Mesothelial cell of epicardium (in vitro differentiated cells): Measurements from ENCODE around the gene LRRK1. TPM values are rescaled to one million over a fixed set of nuclear protein-coding genes. Genes with fewer than 3 reads are reported as not detected.

Experiments used
- DNase-seq, 2 experiments: peaks; one replicate each; pipeline ENCODE4 v3.0.0; 2021; ENCODE audit warnings: low spot score in 2 of 2; ENCODE audit not compliant: unreplicated experiment in 2 of 2
- H3K27ac Mint-ChIP-seq: 2 replicates; pipeline ENCODE4 v1.8.0; 2021; ENCODE audit warnings: mixed read lengths
- H3K27me3 Mint-ChIP-seq: 2 replicates; pipeline ENCODE4 v1.8.0; 2021; ENCODE audit warnings: low read depth, mixed read lengths
- H3K36me3 Mint-ChIP-seq: 2 replicates; pipeline ENCODE4 v1.8.0; 2021; ENCODE audit warnings: mixed read lengths
- H3K4me1 Mint-ChIP-seq: 2 replicates; pipeline ENCODE4 v1.8.0; 2021; ENCODE audit warnings: mixed read lengths
- H3K4me3 Mint-ChIP-seq: 2 replicates; pipeline ENCODE4 v1.8.0; 2021; ENCODE audit warnings: mild to moderate bottlenecking, moderate library complexity, mixed read lengths
- H3K9me3 Mint-ChIP-seq: 2 replicates; pipeline ENCODE4 v1.8.0; 2021; ENCODE audit warnings: mixed read lengths
- total RNA-seq: library from RNA; stranded (reverse); gene quantifications from 3 replicates; pipeline ENCODE4 v1.2.1, GENCODE V29; 2021
- TF ChIP-seq, protein P1 (sequence below): fragments of 200-600 bp; sonication (generic); IDR thresholded peaks from one replicate; pipeline ENCODE4 v1.5.0; 2021; ENCODE audit warnings: antibody characterized with exemption; ENCODE audit not compliant: unreplicated experiment

LRRK1 gene
- total RNA-seq, 1 donor from 2014 or later = 2.3 TPM

- no peaks in the 10 kb centered on the region for H3K9me3 Mint-ChIP-seq
- H3K27ac Mint-ChIP-seq = no peak overlapping the region
- H3K4me3 Mint-ChIP-seq = no peak overlapping the region
- TF ChIP-seq, protein P1, sequence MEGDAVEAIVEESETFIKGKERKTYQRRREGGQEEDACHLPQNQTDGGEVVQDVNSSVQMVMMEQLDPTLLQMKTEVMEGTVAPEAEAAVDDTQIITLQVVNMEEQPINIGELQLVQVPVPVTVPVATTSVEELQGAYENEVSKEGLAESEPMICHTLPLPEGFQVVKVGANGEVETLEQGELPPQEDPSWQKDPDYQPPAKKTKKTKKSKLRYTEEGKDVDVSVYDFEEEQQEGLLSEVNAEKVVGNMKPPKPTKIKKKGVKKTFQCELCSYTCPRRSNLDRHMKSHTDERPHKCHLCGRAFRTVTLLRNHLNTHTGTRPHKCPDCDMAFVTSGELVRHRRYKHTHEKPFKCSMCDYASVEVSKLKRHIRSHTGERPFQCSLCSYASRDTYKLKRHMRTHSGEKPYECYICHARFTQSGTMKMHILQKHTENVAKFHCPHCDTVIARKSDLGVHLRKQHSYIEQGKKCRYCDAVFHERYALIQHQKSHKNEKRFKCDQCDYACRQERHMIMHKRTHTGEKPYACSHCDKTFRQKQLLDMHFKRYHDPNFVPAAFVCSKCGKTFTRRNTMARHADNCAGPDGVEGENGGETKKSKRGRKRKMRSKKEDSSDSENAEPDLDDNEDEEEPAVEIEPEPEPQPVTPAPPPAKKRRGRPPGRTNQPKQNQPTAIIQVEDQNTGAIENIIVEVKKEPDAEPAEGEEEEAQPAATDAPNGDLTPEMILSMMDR = no peak
- H3K36me3 Mint-ChIP-seq = no peaks in the 10 kb centered on the region
- peaks cover 9% of the 10 kb centered on the region for H3K4me1 Mint-ChIP-seq
- no peak for DNase-seq
- H3K27me3 Mint-ChIP-seq = peaks cover 58% of the 10 kb centered on the region
These were observed 78.3 kb downstream of the LRRK1 start for GRCh38 chr15:100997442-100997841.

GRCh38 chr15:100998630-100999029, 79.5 kb downstream of the LRRK1 start:
- Mint-ChIP-seq H3K4me1 (peaks cover 9% of the 10 kb centered on the region), H3K9me3 (no peaks in the 10 kb centered on the region), H3K4me3 (no peak overlapping the region), H3K36me3 (no peaks in the 10 kb centered on the region), H3K27ac (no peak overlapping the region), H3K27me3 (peaks cover 63% of the 10 kb centered on the region)
- DNase-seq = no peak
- TF ChIP-seq, protein P1 = no peak

GRCh38 chr15:100999369-100999768, 80.2 kb downstream of the LRRK1 start:
- TF ChIP-seq, protein P1 = no peak
- H3K4me1 Mint-ChIP-seq = peaks cover 9% of the 10 kb centered on the region
- no peaks in the 10 kb centered on the region for H3K36me3 Mint-ChIP-seq
- H3K9me3 Mint-ChIP-seq = peaks cover 5% of the 10 kb centered on the region
- no peak for DNase-seq
- H3K27ac Mint-ChIP-seq = no peak overlapping the region
- H3K27me3 Mint-ChIP-seq = peaks cover 62% of the 10 kb centered on the region
- no peak overlapping the region for H3K4me3 Mint-ChIP-seq

DNA sequence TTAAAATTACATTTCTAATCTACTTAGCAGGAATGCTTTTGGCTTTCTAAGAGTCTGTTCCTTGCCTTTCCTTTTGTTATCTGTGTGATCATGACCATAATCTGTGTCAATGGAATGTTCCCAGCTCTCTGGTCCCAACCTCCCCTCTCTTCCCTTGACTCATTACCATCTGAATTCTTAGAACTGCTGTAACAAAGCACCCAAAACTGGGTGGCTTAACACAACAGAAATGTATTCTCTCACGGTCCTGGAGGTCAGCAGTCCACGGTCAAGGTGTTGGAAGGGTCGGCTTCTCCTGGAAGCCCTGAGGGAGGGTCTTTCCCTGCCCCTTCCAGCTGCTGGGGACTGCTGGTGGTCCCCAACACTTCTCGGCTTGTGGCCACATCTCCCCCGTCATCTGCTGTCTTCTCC, 81.1 kb downstream of the LRRK1 start:
- H3K27ac Mint-ChIP-seq = no peak overlapping the region
- DNase-seq = no peak
- H3K36me3 Mint-ChIP-seq = no peaks in the 10 kb centered on the region
- peaks cover 9% of the 10 kb centered on the region for H3K4me1 Mint-ChIP-seq
- H3K27me3 Mint-ChIP-seq = peaks cover 56% of the 10 kb centered on the region
- H3K4me3 Mint-ChIP-seq = no peak overlapping the region
- peaks cover 8% of the 10 kb centered on the region for H3K9me3 Mint-ChIP-seq
- TF ChIP-seq, protein P1 = no peak

- Mint-ChIP-seq H3K27ac (no peak overlapping the region), H3K4me3 (no peak overlapping the region), H3K4me1 (peaks cover 9% of the 10 kb centered on the region), H3K9me3 (peaks cover 16% of the 10 kb centered on the region), H3K27me3 (peaks cover 53% of the 10 kb centered on the region), H3K36me3 (no peaks in the 10 kb centered on the region)
- TF ChIP-seq, protein P1 = no peak
- DNase-seq = no peak
These were observed 81.9 kb downstream of the LRRK1 start for GRCh38 chr15:101001056-101001455.

DNA sequence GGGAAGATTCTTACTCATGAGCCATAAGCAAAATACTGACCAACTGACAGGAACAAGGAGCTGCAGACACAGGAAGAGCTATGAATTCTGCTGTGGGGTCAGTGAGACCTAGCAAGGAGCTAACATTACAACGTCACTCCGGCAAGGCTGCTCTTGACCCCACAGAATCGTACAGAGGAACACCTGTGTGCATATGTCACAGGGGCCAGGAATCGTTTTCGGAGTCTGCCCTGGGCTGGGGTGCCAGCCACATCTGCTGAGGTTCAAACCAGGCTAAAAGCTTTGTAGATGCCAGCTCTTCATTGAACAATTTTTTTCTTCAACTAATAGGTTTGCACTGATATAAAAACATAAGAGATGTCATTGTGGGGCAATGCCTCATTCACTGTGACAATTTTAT, 82.6 kb downstream of the LRRK1 start:
- H3K27me3 Mint-ChIP-seq = peaks cover 49% of the 10 kb centered on the region
- TF ChIP-seq, protein P1 = no peak
- no peak overlapping the region for H3K27ac Mint-ChIP-seq
- H3K4me1 Mint-ChIP-seq = peaks cover 9% of the 10 kb centered on the region
- no peaks in the 10 kb centered on the region for H3K36me3 Mint-ChIP-seq
- no peak for DNase-seq
- H3K9me3 Mint-ChIP-seq = peaks cover 16% of the 10 kb centered on the region
- H3K4me3 Mint-ChIP-seq = no peak overlapping the region
